Aortic smooth muscle cell (primary cell): ENCODE data around the gene TUB. TPM values are rescaled to one million over a fixed set of nuclear protein-coding genes. Genes with fewer than 3 reads are reported as not detected.

Source experiments
- total RNA-seq: library from RNA; depleted of rRNA; stranded (reverse); fragments of >200 nt; gene quantifications from 2 replicates; pipeline ENCODE4 v1.2.3, GENCODE V29; 2014

The TUB gene, protein sequence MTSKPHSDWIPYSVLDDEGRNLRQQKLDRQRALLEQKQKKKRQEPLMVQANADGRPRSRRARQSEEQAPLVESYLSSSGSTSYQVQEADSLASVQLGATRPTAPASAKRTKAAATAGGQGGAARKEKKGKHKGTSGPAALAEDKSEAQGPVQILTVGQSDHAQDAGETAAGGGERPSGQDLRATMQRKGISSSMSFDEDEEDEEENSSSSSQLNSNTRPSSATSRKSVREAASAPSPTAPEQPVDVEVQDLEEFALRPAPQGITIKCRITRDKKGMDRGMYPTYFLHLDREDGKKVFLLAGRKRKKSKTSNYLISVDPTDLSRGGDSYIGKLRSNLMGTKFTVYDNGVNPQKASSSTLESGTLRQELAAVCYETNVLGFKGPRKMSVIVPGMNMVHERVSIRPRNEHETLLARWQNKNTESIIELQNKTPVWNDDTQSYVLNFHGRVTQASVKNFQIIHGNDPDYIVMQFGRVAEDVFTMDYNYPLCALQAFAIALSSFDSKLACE
- total RNA-seq: 4.4 and 9.1 TPM in 2 replicates

DNA sequence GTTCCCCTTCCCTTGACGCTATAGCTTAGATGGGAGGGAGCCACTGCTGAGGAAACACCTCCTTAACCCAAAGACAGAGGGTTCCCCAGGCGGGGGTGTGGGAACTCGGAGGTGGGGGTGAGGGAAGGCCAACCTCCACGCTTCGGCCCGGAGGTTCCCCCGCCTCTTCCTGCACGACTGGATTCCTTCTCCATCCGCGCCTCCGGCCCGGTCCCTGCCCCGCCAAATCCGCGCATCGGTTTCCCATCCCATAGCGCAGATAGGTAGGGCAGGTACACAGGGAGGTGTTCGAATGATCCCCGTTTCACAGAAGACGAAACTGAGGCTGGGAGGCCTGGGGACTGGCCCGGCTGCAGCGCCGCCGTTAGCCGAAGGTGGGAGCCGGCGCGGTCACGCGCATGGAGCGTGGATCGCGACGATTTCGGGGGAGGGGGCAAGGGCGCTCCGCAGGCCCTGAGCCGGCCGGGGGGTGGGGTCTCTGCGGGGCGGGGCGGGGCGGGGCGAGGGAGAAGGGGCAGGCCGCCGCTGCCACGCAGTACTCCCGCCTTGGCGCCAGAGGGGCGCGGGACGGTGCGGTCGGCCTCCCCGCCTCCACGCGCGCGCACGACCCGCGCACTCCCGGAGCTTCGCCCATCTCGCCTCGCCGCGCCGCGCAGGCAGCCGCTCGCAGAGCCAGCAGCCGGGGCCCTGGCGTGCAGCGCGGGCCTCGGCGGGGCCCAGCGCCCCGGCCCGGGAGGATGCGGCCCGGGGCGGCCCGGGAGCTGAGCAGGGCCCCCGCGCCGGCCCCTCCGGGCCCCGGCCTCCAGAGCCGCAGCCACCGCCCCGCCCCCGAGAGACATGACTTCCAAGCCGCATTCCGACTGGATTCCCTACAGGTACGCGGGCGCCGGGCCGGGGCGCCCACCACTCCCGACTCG, at the start of gene TUB:
TUB (plus strand) TSS at position 538 of the 917 bp plus-strand sequence; CDS start at position 838, 300 bp downstream.

Other genes starting within 250 kb of the TUB start
- gene OR10A6, start 149.9 kb upstream of the TUB start, total RNA-seq: not detected in 2 replicates
- gene OR10A3, start 139.5 kb upstream of the TUB start, total RNA-seq: not detected in 2 replicates
- 0.75 and 1.7 TPM in 2 replicates for gene NLRP10, start 115.8 kb upstream of the TUB start, total RNA-seq
- gene EIF3F, start 93.9 kb upstream of the TUB start, total RNA-seq: 185 and 208 TPM in 2 replicates
- gene RIC3, start 87.8 kb downstream of the TUB start, total RNA-seq: not detected in 2 replicates
- not detected in 2 replicates for gene LMO1, start 182.7 kb downstream of the TUB start, total RNA-seq